HL-60/S4 (cell line): Measurements from ENCODE around the gene EGFR.

ENCODE experiments used
- in situ Hi-C: fragments of 300-500 bp; cut with MboI; formaldehyde crosslinking; loops from 2 replicates; pipeline ENCODE4 v1.14.3; 2022; ENCODE audit warnings: low sequenced_read_pairs

The EGFR gene

GRCh38 chr7:55142919-55143600 is 124.2 kb downstream of the EGFR start:
- in situ Hi-C loops: no loop called here

- in situ Hi-C loops: no loop called here
These were observed 125.8 kb downstream of the EGFR start for GRCh38 chr7:55144333-55145317.

- in situ Hi-C loops: no loop called here
These were observed 126.8 kb downstream of the EGFR start for GRCh38 chr7:55145606-55146005.

GRCh38 chr7:55147101-55147500 is 128.3 kb downstream of the EGFR start:
- in situ Hi-C loops: no loop called here

- in situ Hi-C loops: no loop called here
These were observed 128.9 kb downstream of the EGFR start for GRCh38 chr7:55147736-55148135.

- in situ Hi-C loops: no loop called here
These were observed 129.8 kb downstream of the EGFR start for GRCh38 chr7:55148571-55148970.

- in situ Hi-C loops: no loop called here
These were observed 130.2 kb downstream of the EGFR start for GRCh38 chr7:55149001-55149400.

GRCh38 chr7:55150166-55150565 is 131.3 kb downstream of the EGFR start:
- in situ Hi-C loops: no loop called here

GRCh38 chr7:55150709-55151451 is 132.1 kb downstream of the EGFR start:
- in situ Hi-C loops: no loop called here

- in situ Hi-C loops: no loop called here
These were observed 133.7 kb downstream of the EGFR start for GRCh38 chr7:55152516-55152915.

GRCh38 chr7:55154096-55154495 is 135.3 kb downstream of the EGFR start:
- in situ Hi-C loops: no loop called here

GRCh38 chr7:55155351-55156117 is 136.7 kb downstream of the EGFR start:
- in situ Hi-C loops: no loop called here

- in situ Hi-C loops: no loop called here
These were observed 138.3 kb downstream of the EGFR start for GRCh38 chr7:55156919-55157763.

- in situ Hi-C loops: no loop called here
These were observed 138.9 kb downstream of the EGFR start for GRCh38 chr7:55157764-55158105.

- in situ Hi-C loops: no loop called here
These were observed 139.9 kb downstream of the EGFR start for GRCh38 chr7:55158541-55159382.

GRCh38 chr7:55160539-55160938 is 141.7 kb downstream of the EGFR start:
- in situ Hi-C loops: no loop called here

- in situ Hi-C loops: no loop called here
These were observed 142.4 kb downstream of the EGFR start for GRCh38 chr7:55161154-55161687.

- in situ Hi-C loops: no loop called here
These were observed 143.7 kb downstream of the EGFR start for GRCh38 chr7:55162476-55162875.

- in situ Hi-C loops: no loop called here
These were observed 144.9 kb downstream of the EGFR start for GRCh38 chr7:55163733-55164132.
